HG02642 (cell line): Measurements from ENCODE around the gene AKIP1.
"Not testable (repeated sequence)": the region's sequence is repeated elsewhere in the genome, so short reads cannot be mapped to it uniquely, and the experiment has no call there.

ENCODE experiments used
- ATAC-seq: cut with Tn5 transposase; IDR thresholded peaks from one replicate; pipeline ENCODE4 v1.9.1; 2021; ENCODE audit warnings: mild to moderate bottlenecking; ENCODE audit not compliant: unreplicated experiment, poor library complexity

AKIP1 gene

GRCh38 chr11:8914661-8915018, 3.7 kb downstream of the AKIP1 start:
- ATAC-seq = no peak

- no peak for ATAC-seq
Observed at GRCh38 chr11:8917157-8917825, 6.3 kb downstream of the AKIP1 start.

- ATAC-seq = no peak
Observed at GRCh38 chr11:8922691-8923090, 11.7 kb downstream of the AKIP1 start.

- ATAC-seq = no peak
Observed at GRCh38 chr11:8925711-8926110, 14.7 kb downstream of the AKIP1 start.

GRCh38 chr11:8926236-8926635, 15.2 kb downstream of the AKIP1 start:
- no peak for ATAC-seq

- ATAC-seq = no peak
Observed at GRCh38 chr11:8927233-8927632, 16.2 kb downstream of the AKIP1 start.

- no peak for ATAC-seq
Observed at GRCh38 chr11:8928205-8928604, 17.2 kb downstream of the AKIP1 start.

GRCh38 chr11:8928981-8929615, 18.1 kb downstream of the AKIP1 start:
- ATAC-seq = no peak

GRCh38 chr11:8930456-8931175, 19.6 kb downstream of the AKIP1 start:
- no peak for ATAC-seq

- ATAC-seq = no peak
Observed at GRCh38 chr11:8932564-8933180, 21.7 kb downstream of the AKIP1 start, which contains the start of gene C11orf16. Gene C11orf16, minus strand, starts transcription at chr11:8932947. Its CDS starts 639 bp downstream, at chr11:8932308.

GRCh38 chr11:8933931-8934330, 22.9 kb downstream of the AKIP1 start:
- ATAC-seq = no peak

- ATAC-seq = no peak
Observed at GRCh38 chr11:8934742-8935488, 23.9 kb downstream of the AKIP1 start.

GRCh38 chr11:8935789-8936188, 24.8 kb downstream of the AKIP1 start:
- not testable (repeated sequence) for ATAC-seq

GRCh38 chr11:8937159-8937558, 26.2 kb downstream of the AKIP1 start:
- ATAC-seq = no peak

GRCh38 chr11:8937659-8938058, 26.7 kb downstream of the AKIP1 start:
- ATAC-seq = no peak

- no peak for ATAC-seq
Observed at GRCh38 chr11:8941341-8942103, 30.5 kb downstream of the AKIP1 start.

GRCh38 chr11:8942518-8943066, 31.6 kb downstream of the AKIP1 start, which contains the start of gene ASCL3:
Gene ASCL3, minus strand, starts transcription at chr11:8943016. Its CDS starts 4,855 bp downstream, at chr11:8938161.
- ATAC-seq = no peak

- no peak for ATAC-seq
Observed at GRCh38 chr11:8947230-8947943, 36.4 kb downstream of the AKIP1 start.

- no peak for ATAC-seq
Observed at GRCh38 chr11:8948886-8949285, 37.9 kb downstream of the AKIP1 start.
